HepG2 (cell line): Measurements from ENCODE around the gene ATG9A. TPM values are rescaled to one million over a fixed set of nuclear protein-coding genes. Genes with fewer than 3 reads are reported as not detected.

Experiments used
- ARNT2 ChIP-seq: sonication (generic); formaldehyde crosslinking; IDR thresholded peaks from 2 replicates; pipeline ENCODE4 v1.8.0; 2022; ENCODE audit warnings: mild to moderate bottlenecking, low read depth, missing genetic modification reagents, moderate library complexity
- BCLAF1 ChIP-seq: fragments of 450-650 bp; IDR thresholded peaks from 2 replicates; pipeline ENCODE4 v1.6.1; 2017; ENCODE audit warnings: mild to moderate bottlenecking
- CAMTA2 ChIP-seq: sonication (generic); formaldehyde crosslinking; IDR thresholded peaks from 2 replicates; pipeline ENCODE4 v1.4.0; 2020; ENCODE audit warnings: mild to moderate bottlenecking, missing genetic modification reagents, borderline replicate concordance
- CENPBD1 ChIP-seq: sonication (generic); formaldehyde crosslinking; IDR thresholded peaks from 2 replicates; pipeline ENCODE4 v1.8.0; 2022; ENCODE audit warnings: missing genetic modification reagents, low read depth, mild to moderate bottlenecking, borderline replicate concordance
- FIP1L1 ChIP-seq: fragments of 200-400 bp; formaldehyde crosslinking; IDR thresholded peaks from 2 replicates; pipeline ENCODE4 v1.6.1; 2018; ENCODE audit warnings: low read depth, mild to moderate bottlenecking, low read length, moderate library complexity, borderline replicate concordance; ENCODE audit not compliant: insufficient read depth
- GATAD1 ChIP-seq: IDR thresholded peaks from 2 replicates; pipeline ENCODE4 v1.6.1; 2016; ENCODE audit warnings: missing genetic modification reagents, missing compliant biosample characterization
- KLF13 ChIP-seq: sonication (generic); formaldehyde crosslinking; IDR thresholded peaks from 2 replicates; pipeline ENCODE4 v1.4.0; 2020; ENCODE audit warnings: mild to moderate bottlenecking, missing genetic modification reagents
- MXD1 ChIP-seq: sonication (generic); formaldehyde crosslinking; IDR thresholded peaks from 2 replicates; pipeline ENCODE4 v1.4.0; 2020; ENCODE audit warnings: mild to moderate bottlenecking, missing genetic modification reagents
- PAX8 ChIP-seq: sonication (generic); formaldehyde crosslinking; IDR thresholded peaks from 2 replicates; pipeline ENCODE4 v1.8.0; 2022; ENCODE audit warnings: mild to moderate bottlenecking, missing genetic modification reagents, borderline replicate concordance
- PCBP1 ChIP-seq: fragments of 200-400 bp; formaldehyde crosslinking; IDR thresholded peaks from 2 replicates; pipeline ENCODE4 v1.6.1; 2017; ENCODE audit warnings: mild to moderate bottlenecking, low read depth, low read length, borderline replicate concordance
- RFXANK ChIP-seq: IDR thresholded peaks from 2 replicates; pipeline ENCODE4 v1.6.1; 2016
- TEAD3 ChIP-seq: optimal IDR thresholded peaks from 2 replicates; pipeline ENCODE3; 2016; ENCODE audit warnings: borderline replicate concordance
- ZMAT5 ChIP-seq: sonication (generic); formaldehyde crosslinking; IDR thresholded peaks from 2 replicates; pipeline ENCODE4 v1.5.0; 2020; ENCODE audit warnings: mild to moderate bottlenecking, low read depth, missing genetic modification reagents, borderline replicate concordance
- polyA plus RNA-seq, 8 experiments: library from polyadenylated mRNA; depleted of rRNA in 3 of 8; stranded (reverse) in 7 of 8; unstranded in 1 of 8; fragments of >200 nt; fragmentation: Illumina TruSeq in 4 of 8; extraction: Trizol in 4 of 8; gene quantifications; 2 replicates each; pipeline versions ENCODE4 v1.2.1 to v1.2.3, GENCODE V29; 2011 to 2016; ENCODE audit warnings: low read depth in 4 of 8, missing spikeins in 1 of 8, mixed read lengths in 1 of 8; ENCODE audit not compliant: insufficient read depth in 1 of 8
- total RNA-seq, 5 experiments: library from RNA; depleted of rRNA; stranded (reverse); fragments of >200 nt; fragmentation: Illumina TruSeq; extraction: Trizol; gene quantifications; 2 replicates each; pipeline ENCODE4 v1.2.3, GENCODE V29; 2016; ENCODE audit warnings: low read depth in 1 of 5
- TF ChIP-seq, protein P1 (sequence below): sonication (generic); formaldehyde crosslinking; IDR thresholded peaks from 2 replicates; pipeline ENCODE4 v1.4.0; 2020; ENCODE audit warnings: missing genetic modification reagents
- TF ChIP-seq, protein P2 (sequence below), 2 experiments: IDR thresholded peaks; 2 replicates each; pipeline ENCODE4 v1.6.1; 2011 to 2012; ENCODE audit warnings: low read length in 2 of 2, borderline replicate concordance in 1 of 2, low read depth in 1 of 2, mild to moderate bottlenecking in 1 of 2, moderate library complexity in 1 of 2
- TF ChIP-seq, protein P3 (sequence below): sonication (generic); formaldehyde crosslinking; IDR thresholded peaks from 2 replicates; pipeline ENCODE4 v1.4.0; 2020; ENCODE audit warnings: missing genetic modification reagents

Gene ATG9A
- total and polyA plus RNA-seq, 2 of the 13 experiments (the other 11 are each of a cell fraction or from before 2014, with no cell fraction given): 35.0 to 131 TPM

- TF ChIP-seq, protein P1, sequence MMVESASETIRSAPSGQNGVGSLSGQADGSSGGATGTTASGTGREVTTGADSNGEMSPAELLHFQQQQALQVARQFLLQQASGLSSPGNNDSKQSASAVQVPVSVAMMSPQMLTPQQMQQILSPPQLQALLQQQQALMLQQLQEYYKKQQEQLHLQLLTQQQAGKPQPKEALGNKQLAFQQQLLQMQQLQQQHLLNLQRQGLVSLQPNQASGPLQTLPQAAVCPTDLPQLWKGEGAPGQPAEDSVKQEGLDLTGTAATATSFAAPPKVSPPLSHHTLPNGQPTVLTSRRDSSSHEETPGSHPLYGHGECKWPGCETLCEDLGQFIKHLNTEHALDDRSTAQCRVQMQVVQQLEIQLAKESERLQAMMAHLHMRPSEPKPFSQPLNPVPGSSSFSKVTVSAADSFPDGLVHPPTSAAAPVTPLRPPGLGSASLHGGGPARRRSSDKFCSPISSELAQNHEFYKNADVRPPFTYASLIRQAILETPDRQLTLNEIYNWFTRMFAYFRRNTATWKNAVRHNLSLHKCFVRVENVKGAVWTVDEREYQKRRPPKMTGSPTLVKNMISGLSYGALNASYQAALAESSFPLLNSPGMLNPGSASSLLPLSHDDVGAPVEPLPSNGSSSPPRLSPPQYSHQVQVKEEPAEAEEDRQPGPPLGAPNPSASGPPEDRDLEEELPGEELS (CRISPR knock-in tag): no peak; the same call in 1 of the 2 replicates
- no peak for TF ChIP-seq KLF13 (CRISPR knock-in tag)
- TF ChIP-seq TEAD3: no peak
- TF ChIP-seq PAX8: 0 out of 2 replicates have a peak, but pooled peaks have one; percentile 86
- TF ChIP-seq BCLAF1: no peak
- TF ChIP-seq CAMTA2: no peak; the same call in 1 of the 2 replicates
- TF ChIP-seq ARNT2 (CRISPR knock-in tag): peak; percentile 97
- TF ChIP-seq GATAD1 (CRISPR knock-in tag): 0 out of 2 replicates have a peak, but pooled peaks have one; percentile 53
- TF ChIP-seq RFXANK (CRISPR knock-in tag): no peak; the same call in 1 of the 2 replicates
- no peak for TF ChIP-seq ZMAT5 (CRISPR knock-in tag)
- TF ChIP-seq FIP1L1: peak; percentile 91; the same call in 1 of the 2 replicates
- TF ChIP-seq PCBP1: 0 out of 2 replicates have a peak, but pooled peaks have one; percentile 23
- TF ChIP-seq CENPBD1 (CRISPR knock-in tag): no peak; the same call in 1 of the 2 replicates
- TF ChIP-seq, protein P2, sequence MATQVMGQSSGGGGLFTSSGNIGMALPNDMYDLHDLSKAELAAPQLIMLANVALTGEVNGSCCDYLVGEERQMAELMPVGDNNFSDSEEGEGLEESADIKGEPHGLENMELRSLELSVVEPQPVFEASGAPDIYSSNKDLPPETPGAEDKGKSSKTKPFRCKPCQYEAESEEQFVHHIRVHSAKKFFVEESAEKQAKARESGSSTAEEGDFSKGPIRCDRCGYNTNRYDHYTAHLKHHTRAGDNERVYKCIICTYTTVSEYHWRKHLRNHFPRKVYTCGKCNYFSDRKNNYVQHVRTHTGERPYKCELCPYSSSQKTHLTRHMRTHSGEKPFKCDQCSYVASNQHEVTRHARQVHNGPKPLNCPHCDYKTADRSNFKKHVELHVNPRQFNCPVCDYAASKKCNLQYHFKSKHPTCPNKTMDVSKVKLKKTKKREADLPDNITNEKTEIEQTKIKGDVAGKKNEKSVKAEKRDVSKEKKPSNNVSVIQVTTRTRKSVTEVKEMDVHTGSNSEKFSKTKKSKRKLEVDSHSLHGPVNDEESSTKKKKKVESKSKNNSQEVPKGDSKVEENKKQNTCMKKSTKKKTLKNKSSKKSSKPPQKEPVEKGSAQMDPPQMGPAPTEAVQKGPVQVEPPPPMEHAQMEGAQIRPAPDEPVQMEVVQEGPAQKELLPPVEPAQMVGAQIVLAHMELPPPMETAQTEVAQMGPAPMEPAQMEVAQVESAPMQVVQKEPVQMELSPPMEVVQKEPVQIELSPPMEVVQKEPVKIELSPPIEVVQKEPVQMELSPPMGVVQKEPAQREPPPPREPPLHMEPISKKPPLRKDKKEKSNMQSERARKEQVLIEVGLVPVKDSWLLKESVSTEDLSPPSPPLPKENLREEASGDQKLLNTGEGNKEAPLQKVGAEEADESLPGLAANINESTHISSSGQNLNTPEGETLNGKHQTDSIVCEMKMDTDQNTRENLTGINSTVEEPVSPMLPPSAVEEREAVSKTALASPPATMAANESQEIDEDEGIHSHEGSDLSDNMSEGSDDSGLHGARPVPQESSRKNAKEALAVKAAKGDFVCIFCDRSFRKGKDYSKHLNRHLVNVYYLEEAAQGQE (IDR thresholded peaks at IDR 0.05; ENCODE audit: borderline replicate concordance in 1 of 2, low read depth in 1 of 2, low read length in 2 of 2): peak in 1 of 2 experiments; percentile 36; a peak in 1 of 4 replicates
- TF ChIP-seq, protein P3, sequence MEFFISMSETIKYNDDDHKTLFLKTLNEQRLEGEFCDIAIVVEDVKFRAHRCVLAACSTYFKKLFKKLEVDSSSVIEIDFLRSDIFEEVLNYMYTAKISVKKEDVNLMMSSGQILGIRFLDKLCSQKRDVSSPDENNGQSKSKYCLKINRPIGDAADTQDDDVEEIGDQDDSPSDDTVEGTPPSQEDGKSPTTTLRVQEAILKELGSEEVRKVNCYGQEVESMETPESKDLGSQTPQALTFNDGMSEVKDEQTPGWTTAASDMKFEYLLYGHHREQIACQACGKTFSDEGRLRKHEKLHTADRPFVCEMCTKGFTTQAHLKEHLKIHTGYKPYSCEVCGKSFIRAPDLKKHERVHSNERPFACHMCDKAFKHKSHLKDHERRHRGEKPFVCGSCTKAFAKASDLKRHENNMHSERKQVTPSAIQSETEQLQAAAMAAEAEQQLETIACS (CRISPR knock-in tag): peak; percentile 81
- TF ChIP-seq MXD1: peak; percentile 74
These were observed 22.9 kb downstream of the ATG9A start, which contains the start of gene ZFAND2B (continued) for GRCh38 chr2:219206328-219207133.
